NK-92 treated with Interleukin-12 subunit alpha and Interleukin-12 subunit beta, amount 100 ng/mL, for 24 hours (cell line): ENCODE data around the gene CDC14C.

Source experiments
- DNase-seq: peaks from one replicate; lab custom pipeline; 2025; lab: John Stamatoyannopoulos, UW

Gene CDC14C

GRCh38 chr7:48976253-48976652, 51.9 kb downstream of the CDC14C start:
- DNase-seq = no peak

- DNase-seq = no peak
Observed at GRCh38 chr7:48976850-48977249, 52.5 kb downstream of the CDC14C start.
